ENCODE measurements around the gene CKAP4. TPM values are rescaled to one million over a fixed set of nuclear protein-coding genes. Genes with fewer than 3 reads are reported as not detected.

The CKAP4 gene
- total RNA-seq, 1 donor from 2014 or later: 99.7 TPM

DNA sequence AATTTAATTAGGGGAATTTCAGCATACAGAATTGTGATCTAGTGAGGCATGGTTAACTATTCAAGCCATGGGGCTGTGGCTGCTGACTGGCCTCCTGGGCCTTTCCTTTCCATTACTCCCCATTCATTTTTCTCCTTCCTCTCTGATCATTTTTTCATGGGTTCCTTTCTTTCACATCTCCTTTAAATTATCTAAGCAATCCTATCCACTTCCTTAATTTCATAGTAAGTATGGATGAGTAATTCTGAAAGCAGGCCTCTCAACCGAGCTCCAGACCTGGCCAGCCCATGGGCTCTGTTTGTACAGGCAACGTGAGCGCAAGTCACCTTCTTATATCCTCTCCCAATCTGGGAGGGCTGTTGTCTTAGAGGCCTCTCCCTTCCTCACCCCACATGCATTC lies 13.4 kb downstream of the CKAP4 start:
- no peak overlapping the region for H3K4me3 ChIP-seq (ENCODE audit: low read depth, low read length)
- no peak for TF ChIP-seq CTCF (conservative IDR thresholded peaks at IDR 0.05; ENCODE audit: low read depth, low read length)
- DNase-seq (ENCODE audit: low read depth): no peak

DNA sequence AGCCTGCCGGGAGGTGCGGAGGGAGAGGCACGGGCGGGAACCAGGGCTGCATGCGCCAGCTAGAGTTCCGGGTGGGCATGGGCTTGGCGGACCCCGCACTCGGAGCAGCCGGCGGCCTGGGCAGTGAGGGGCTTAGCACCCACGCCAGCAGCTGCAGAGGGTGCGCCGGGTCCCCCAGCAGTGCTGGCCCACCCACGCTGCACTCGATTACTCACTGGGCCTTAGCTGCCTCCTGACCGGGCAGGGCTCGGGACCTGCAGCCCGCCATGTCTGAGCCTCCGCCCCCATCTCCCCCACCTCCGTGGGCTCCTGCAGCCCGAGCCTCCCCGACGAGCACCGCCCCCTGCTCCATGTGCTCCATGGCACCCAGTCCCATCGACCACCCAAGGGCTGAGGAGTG lies 14.8 kb downstream of the CKAP4 start:
- no peak overlapping the region for H3K4me3 ChIP-seq (ENCODE audit: low read depth, low read length)
- DNase-seq (ENCODE audit: low read depth): no peak
- TF ChIP-seq CTCF (conservative IDR thresholded peaks at IDR 0.05; ENCODE audit: low read depth, low read length): no peak

DNA sequence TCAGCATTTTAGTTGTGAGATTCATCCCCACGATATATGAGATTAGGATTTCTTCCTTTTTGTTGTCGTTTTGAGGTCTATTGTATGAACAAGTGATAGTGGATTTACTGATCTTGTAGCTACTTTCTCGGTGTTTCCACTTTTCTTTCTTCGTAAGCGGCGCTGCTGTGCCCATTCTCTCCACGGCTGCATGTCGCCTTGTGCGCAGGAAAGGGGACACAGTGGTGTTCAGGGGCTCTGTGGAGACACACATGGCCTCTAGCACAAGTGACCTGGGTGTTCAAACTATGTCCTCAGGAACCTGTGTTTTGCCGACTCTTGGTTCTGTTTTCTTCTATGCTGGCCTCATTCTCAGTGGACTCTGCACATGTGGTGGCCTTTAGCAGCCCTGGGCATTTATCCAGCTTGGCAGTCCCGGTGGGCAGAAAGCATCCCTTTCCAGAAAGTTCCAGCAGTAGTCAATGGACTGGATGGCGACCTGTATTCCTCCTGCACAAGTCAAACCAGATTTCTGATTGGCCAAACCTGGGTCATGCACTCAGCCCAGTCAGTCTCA lies 18.7 kb downstream of the CKAP4 start:
- H3K4me3 ChIP-seq (ENCODE audit: low read depth, low read length): no peak overlapping the region
- DNase-seq (ENCODE audit: low read depth): no peak
- no peak for TF ChIP-seq CTCF (conservative IDR thresholded peaks at IDR 0.05; ENCODE audit: low read depth, low read length)

DNA sequence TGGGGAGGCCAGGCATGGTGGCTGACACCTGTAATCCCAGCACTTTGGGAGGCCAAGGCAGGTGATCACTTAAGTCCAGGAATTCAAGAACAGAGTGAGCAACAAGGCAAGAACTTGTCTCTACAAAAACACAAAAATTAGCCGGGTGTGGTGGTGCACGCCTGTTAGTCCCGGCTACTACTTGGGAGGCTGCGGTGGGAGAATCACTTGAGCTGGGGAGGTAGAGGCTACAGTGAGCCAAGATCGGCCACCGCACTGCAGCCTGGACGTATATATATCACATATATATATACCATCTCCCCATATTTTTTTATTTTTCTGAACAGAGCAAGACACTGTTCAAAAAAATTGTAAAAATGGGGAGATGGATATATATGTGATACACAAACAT lies 19.5 kb downstream of the CKAP4 start:
- no peak for TF ChIP-seq CTCF (conservative IDR thresholded peaks at IDR 0.05; ENCODE audit: low read depth, low read length)
- no peak for DNase-seq (ENCODE audit: low read depth)
- H3K4me3 ChIP-seq (ENCODE audit: low read depth, low read length): no peak overlapping the region

DNA sequence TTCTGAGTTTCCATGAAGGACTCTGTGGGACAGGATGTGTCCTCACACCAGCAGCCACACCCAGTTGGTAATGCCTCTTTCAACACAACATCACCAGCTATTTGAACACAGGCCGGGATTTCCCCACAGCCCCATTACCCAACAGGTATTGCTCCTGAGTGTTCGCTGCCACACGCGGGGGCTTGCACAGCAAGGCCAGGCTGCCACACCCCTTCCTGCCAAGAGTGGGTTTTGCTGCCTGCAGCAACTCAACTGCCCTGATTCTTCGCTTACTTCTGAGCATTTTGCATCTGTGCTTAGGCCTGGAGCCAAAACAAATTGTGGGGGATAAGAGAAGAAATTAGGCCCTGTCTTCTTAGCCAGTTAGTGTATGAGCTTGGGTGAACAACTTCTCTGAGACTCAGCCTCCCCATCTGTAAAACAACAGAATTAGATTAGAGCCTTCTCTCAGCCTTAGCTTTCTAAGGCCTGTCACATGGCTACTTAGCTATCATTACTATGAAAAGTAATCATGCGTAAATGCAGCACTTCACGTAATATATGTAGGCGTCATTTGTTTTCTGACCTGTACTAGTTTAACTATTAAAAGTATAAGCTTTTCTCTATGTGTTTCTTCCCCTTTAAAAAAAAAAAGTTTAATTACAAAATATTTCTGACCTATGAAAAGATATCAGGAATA lies 20.0 kb downstream of the CKAP4 start:
- no peak for DNase-seq (ENCODE audit: low read depth)
- H3K4me3 ChIP-seq (ENCODE audit: low read depth, low read length): no peak overlapping the region
- TF ChIP-seq CTCF (conservative IDR thresholded peaks at IDR 0.05; ENCODE audit: low read depth, low read length): no peak

- TF ChIP-seq CTCF (conservative IDR thresholded peaks at IDR 0.05; ENCODE audit: low read depth, low read length): peak; percentile 67
- no peak for DNase-seq (ENCODE audit: low read depth)
- H3K4me3 ChIP-seq (ENCODE audit: low read depth, low read length): no peak overlapping the region
These were observed 20.8 kb downstream of the CKAP4 start for GRCh38 chr12:106226884-106227640.
